ENCODE results near the gene AGBL2.

DNA sequence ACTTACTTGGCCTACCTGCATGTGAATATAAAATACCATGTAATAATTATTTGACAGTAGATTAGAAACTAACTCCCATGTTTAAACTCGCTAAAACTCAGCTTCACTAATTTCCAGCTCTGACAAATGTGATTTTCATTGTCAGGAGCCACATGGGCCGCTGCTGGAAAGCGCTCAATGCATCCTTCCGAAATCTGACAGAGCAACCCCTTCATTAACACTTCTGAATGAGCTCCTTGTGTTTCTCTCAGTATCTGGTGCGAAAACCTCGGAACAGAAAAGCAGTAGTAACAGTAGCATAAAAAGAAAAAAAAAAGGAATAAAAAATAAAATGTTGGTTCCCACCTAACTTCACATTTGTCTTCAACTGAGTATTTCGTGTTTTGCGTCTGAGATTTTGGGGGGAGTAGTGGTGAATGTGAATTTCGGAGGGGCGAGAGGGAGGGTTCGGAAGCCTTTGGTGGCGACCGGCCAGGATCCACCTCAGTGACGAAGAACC lies 73.5 kb downstream of the AGBL2 start:
- TF ChIP-seq, protein P1, sequence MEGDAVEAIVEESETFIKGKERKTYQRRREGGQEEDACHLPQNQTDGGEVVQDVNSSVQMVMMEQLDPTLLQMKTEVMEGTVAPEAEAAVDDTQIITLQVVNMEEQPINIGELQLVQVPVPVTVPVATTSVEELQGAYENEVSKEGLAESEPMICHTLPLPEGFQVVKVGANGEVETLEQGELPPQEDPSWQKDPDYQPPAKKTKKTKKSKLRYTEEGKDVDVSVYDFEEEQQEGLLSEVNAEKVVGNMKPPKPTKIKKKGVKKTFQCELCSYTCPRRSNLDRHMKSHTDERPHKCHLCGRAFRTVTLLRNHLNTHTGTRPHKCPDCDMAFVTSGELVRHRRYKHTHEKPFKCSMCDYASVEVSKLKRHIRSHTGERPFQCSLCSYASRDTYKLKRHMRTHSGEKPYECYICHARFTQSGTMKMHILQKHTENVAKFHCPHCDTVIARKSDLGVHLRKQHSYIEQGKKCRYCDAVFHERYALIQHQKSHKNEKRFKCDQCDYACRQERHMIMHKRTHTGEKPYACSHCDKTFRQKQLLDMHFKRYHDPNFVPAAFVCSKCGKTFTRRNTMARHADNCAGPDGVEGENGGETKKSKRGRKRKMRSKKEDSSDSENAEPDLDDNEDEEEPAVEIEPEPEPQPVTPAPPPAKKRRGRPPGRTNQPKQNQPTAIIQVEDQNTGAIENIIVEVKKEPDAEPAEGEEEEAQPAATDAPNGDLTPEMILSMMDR (IDR thresholded peaks at IDR 0.05) = no peak
- no peak for TF ChIP-seq EP300 (IDR thresholded peaks at IDR 0.05)

Data from suprapubic skin (tissue), 3 donors.